ENCODE data around the gene ACTN4.
"Not testable (repeated sequence)": the region's sequence is repeated elsewhere in the genome, so short reads cannot be mapped to it uniquely, and the experiment has no call there.

ACTN4 gene

DNA sequence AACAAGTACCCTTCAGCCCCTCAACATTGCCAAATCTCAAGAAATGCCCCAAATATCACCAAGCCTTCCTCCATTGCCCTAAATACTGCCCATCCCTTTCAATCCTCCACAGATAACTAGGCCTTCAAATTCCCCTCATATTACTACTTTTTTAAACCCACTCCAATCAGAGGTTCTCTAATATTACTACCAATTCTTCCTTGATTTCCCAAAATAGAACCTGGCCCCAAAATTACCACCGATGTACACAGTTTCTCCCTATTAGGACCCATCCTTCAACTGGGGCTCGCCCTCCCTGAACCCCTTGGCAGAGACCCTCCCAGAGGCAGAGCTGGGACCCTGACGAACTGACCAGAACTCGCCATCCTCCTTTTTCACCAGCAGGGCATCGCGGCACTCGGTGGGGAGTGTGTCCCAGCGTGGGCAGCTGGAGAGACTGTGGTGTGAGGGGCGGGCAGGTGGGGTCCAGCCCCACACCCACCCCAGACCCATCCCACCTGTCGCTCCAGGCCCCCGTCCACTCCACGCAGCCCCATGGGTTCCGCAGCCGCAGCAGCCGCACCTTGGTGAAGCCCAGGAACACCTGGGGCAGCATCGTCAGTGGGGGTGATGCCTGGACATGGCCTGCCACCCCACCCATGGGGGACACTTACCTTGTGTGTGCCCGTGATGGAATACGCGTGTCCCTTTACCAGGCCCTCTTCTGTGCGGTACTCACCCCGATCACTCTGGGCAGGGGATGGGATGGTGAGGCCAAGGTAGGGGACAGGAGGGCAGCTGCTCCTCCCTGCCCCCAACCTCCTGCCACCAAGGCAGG lies 90.7 kb downstream of the ACTN4 start:
- DNase-seq (ENCODE audit: low spot score), result no peak

- DNase-seq (ENCODE audit: low spot score), result peak; percentile 24
Measured at GRCh38 chr19:38739440-38740256, 92.2 kb downstream of the ACTN4 start.

- no peak for DNase-seq (ENCODE audit: low spot score)
Measured at GRCh38 chr19:38740257-38740592, 92.8 kb downstream of the ACTN4 start.

GRCh38 chr19:38740932-38741331 lies 93.5 kb downstream of the ACTN4 start:
- DNase-seq (ENCODE audit: low spot score), result no peak

GRCh38 chr19:38741670-38742069 lies 94.2 kb downstream of the ACTN4 start:
- peak; percentile 16 for DNase-seq (ENCODE audit: low spot score)

- DNase-seq (ENCODE audit: low spot score), result no peak
Measured at GRCh38 chr19:38742296-38742695, 94.8 kb downstream of the ACTN4 start.

DNA sequence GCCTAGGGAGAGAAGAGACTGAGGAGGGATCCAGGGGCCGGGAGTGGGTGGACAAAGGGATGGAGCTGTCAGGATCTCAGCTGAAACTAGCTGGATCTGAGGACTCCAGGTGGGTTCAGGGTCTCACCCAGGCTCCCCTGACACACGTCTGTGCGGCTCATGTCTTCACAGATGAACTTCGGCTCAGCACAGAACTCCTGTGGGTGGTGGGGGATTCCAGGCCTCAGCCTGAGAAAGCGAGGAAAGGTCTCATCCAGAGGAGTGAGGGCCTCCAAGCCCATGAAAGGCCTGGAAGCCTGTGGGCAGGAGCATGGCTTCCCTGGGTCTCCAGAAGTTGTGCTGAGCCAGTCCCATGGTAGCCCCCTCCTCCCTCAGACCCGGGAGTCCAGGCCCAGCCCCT lies 95.5 kb downstream of the ACTN4 start:
- DNase-seq (ENCODE audit: low spot score), result peak; percentile 19

DNA sequence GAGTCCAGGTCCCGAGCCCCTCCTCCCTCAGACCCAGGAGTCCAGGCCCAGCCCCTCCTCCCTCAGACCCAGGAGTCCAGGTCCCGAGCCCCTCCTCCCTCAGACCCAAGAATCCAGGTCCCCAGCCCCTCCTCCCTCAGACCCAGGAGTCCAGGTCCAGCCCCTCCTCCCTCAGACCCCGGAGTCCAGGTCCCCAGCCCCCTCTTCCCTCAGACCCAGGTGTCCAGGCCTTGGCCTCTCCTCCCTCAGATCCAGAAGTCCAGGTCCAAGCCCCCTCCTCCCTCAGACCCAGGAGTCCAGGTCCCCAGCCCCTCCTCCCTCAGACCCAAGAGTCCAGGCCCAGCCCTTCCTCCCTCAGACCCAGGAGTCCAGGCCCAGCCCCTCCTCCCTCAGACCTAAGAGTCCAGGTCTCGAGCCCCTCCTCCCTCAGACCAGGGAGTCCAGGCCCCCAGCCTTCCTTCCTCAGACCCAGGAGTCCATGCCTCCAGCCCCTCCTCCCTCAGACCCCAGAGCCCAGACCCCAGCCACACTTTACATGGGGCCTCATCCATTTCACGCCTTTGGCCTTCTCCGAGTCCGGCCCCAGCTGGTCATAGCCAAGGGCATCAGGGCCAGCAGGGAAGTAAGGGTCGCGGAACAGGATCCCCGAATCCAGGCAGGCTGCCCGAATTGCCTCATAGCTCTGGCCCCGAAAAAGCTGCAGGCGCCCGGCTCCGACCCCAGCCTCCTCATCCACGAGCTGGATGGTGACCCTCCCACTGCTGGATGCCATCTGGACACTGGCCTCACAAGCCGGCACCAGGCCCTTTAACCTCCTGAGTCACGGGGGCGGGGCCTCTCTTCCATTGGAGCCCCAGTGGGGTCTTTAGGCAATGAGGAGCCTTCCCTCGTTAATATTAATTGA lies 96.2 kb downstream of the ACTN4 start:
- no peak for DNase-seq (ENCODE audit: low spot score)

DNA sequence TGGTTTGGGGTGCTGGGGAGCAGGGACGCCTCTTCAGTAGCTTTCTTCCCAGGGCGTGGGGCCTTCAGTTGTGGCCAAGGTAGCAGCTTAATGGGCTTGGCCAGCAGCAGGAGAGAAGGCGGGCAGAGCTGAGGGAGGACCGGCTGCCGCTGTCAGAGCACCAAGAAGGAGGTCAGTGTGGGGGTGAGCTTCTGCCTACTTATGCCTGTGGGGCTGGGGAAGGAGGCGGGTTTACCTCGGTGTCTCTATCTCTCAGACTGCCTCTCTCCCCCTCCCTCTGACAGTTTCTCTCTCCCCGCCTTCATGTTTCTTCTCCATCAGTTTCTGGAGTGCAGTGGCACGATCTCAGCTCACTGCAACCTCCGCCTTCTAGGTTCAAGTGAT lies 96.8 kb downstream of the ACTN4 start, which contains the start of gene CAPN12:
Gene CAPN12 (minus strand): TSS at position 177 of the 384 bp plus-strand sequence. CDS start 309 bp downstream, outside the sequence.
- no peak for DNase-seq (ENCODE audit: low spot score)

DNA sequence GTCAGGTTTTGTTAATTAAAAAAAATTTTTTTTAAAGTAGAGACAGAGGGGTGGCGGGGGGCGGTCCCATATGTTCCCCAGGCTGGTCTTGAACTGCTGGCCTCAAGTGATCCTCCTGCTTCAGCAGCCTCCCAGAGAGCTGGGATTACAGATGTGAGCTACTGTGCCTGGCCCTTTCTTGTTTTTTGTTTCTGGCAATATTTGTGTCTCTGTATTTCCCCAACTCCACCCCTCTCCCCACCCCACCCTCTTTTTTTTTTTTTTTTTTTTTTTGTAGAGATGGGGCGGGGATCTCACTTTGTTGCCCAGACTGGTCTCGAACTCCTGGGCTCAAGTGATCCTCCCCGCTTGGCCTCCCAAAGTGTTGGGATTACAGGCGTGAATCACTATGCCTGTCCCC lies 97.4 kb downstream of the ACTN4 start:
- no peak for DNase-seq (ENCODE audit: low spot score)

DNA sequence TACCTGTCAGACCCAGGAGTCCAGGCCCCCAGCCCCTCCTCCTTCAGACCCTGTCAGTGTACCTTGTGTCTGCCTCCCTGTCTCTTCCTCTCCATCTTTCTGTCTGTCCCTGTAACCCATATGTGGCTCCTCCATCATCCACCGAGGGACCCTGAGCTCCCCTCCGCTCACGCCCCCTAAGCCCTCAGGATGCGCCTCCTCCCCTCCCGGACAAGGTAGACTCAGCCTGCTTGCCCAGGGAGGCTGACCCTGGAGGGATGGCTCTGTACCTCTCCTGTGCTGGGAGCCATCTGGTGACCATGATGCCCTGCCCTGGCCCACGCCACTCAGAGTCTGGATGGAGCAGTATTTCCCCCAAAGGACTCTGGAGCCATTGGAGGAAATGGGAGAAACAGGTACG lies 97.9 kb downstream of the ACTN4 start:
- peak; percentile 25 for DNase-seq (ENCODE audit: low spot score)

DNA sequence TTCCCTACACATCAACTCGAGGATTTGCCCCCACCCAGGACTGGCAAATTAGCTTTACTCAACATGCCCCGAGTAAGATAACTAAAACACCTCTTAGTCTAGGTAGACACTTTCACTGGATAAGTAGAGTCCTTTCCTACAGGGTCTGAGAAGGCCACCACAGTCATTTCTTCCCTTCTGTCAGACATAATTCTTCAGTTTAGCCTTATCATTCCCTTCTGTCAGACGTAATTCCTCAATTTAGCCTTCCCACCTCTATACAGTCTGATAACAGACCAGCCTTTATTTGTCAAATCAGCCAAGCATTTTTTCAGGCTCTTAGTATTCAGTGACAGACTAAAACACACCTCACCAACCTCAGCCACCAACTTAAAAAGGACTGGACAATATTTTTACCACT lies 106.3 kb downstream of the ACTN4 start:
- not testable (repeated sequence) for DNase-seq (ENCODE audit: low spot score)

DNA sequence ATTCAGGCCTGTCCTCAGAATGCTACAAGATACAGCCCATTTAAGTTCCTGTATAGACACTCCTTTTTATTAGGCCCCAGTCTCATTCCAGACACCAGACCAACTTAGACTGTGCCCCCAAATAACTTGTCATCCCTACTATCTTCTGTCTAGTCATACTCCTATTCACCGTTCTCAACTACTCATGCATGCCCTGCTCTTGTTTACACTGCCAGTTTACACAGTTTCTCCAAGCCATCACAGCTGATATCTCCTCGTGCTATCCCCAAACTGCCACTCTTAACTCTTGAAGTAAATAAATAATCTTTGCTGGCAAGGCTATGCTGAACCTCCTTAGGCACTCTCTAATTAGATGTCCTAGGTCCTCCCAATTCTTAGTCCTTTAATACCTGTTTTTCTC lies 106.7 kb downstream of the ACTN4 start:
- DNase-seq (ENCODE audit: low spot score), result not testable (repeated sequence)

DNA sequence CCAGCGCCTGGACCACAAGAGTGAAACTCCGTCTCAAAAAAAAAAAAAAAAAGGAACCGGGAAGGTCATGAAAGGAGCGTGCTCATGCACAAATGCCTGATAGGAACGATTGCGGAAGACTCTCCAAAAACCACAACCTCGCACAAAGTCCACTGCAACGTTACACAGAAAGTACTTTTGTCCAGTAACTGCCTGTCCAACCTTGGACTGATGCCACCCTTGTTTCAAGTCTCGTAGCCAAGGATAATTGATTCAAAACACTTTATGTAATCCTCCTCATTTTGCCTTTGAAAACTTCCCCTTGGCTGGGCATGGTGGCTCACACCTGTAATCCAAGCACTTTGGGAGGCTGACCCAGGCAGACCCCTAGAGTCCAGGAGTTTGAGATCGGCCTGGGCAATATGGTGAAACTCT lies 112.1 kb downstream of the ACTN4 start:
- no peak for DNase-seq (ENCODE audit: low spot score)

DNA sequence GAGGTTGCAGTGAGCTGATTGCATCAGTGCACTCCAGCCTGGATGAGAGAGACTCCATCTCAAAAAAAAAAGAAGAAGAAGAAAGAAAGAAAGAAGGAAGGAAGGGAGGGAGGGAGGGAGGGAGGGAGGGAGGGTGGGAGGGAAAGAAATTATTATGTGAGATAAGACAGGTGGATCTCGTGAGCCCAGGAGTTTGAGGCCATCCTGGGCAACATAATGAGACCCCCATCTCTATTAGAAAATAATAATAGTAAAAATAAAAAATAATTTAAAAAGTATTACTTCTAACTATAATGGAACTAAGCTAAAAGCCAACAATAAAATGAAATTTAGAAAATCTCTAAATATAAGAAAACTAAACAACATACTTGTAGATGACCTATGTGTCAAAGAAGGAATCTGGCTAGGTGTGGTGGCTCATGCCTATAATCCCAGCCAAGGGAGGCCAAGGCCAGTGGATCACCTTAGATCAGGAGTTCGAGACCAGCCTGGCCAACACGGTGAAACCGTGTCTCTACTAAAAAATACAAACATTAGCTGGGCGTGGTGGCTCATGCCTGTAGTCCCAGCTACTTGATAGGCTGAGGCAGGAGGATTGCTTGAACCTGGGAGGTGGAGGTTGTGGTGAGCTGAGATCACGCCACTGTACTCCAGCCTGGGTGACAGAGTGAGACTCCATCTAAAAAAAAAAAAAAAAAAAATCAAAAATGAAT lies 113.5 kb downstream of the ACTN4 start:
- DNase-seq (ENCODE audit: low spot score), result not testable (repeated sequence)

DNA sequence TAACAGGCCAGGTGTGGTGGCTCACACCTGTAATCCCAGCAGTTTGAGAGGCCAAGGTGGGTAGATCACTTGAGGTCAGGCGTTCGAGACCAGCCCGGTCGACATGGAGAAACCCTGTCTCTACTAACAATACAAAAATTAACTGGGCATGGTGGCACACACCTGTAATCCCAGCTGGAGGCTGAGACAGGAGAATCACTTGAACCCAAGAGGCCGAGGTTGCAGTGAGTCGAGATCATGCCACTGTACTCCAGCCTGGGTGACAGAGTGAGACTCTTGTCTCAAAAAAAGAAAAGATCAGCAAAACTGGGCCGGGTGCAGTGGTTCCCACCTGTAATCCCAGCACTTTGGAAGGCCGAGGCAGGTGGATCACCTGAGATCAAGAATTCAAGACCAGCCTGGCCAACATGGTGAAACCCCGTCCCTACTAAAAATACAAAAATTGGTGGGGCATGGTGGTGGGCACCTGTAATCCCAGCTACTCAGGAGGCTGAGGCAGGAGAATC lies 114.5 kb downstream of the ACTN4 start:
- not testable (repeated sequence) for DNase-seq (ENCODE audit: low spot score)

DNA sequence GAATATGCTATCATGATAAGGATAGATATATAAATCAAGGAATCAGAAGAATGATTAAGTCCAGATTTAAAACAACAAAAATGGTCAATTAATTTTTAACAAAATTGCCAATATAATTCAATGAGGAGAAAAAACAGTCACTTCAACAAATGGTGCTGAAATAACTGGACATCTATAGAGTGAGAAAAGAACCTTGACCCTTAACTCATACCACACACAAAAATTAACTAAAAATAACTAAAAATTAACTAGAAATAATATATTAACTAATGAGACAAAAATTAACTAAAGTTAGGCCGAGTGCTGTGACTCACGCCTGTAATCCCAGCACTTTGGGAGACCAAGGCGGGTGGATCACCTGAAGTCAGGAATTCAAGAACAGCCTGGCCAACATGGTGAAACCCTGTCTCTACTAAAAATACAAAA lies 116.4 kb downstream of the ACTN4 start:
- no peak for DNase-seq (ENCODE audit: low spot score)

- DNase-seq (ENCODE audit: low spot score), result no peak
Measured at GRCh38 chr19:38765214-38765613, 117.8 kb downstream of the ACTN4 start.

DNA sequence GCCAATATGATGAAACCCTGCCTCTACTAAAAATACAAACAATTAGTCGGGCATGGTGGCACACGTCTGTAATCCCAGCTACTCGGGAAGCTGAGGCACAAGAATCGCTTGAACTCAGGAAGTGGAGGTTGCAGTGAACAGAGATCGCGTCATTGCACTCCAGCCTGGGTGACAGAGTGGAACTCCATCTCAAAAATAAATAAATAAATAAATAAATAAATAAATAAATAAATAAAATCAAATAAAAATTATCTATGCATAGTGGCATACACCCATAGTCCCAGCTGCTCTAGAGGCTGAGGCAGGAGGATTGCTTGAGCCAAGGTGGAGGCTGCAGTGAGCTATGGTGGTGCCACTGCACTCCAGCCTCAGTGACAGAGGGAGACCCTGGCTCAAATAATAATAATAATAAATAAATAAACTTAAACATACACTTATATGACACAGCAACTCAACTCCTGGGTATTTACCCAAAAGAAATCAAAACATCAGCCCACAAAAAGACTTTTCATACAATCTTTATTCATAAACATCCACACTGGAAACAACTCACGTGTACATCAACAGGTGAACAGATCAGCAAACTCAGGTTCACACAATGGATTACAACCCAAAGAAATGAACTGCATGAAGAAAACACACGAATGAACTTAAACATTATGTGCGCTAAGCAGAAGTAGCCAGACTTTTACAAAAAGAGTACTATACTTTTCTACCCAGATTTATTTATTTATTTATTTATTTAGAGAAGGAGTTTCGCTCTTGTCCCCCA lies 119.0 kb downstream of the ACTN4 start:
- DNase-seq (ENCODE audit: low spot score), result no peak

DNA sequence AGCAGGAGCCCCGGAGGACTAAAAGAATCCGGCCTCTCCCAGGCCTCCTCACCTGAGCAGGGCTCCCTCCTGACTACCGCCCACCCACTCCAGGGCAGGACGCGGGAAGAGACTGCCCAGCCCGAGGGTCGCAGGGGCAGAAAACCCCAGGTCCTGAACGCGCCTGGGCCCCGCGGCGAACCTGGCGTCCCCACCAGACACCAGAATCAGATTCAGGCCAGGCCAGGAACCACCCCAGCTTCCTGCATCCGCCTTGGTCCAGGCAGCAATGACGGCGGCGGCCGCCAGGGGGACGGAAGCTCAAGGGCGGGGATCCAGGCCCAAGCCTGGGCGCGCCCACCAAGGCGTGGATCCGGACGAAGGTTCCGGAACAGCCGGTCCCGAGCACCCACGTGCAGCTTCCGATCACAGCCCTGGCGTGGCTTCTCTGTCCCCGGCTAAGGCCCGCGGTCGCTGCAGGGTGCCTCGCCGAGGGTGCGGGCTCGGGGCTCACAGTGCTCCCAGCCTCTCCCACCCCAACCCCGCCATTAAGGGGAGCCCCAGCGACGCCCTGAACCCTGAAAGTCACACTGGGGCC lies 122.3 kb downstream of the ACTN4 start:
- peak; percentile 79 for DNase-seq (ENCODE audit: low spot score)
